ENCODE results near the gene IGSF21.
"Not testable (repeated sequence)": the region's sequence is repeated elsewhere in the genome, so short reads cannot be mapped to it uniquely, and the experiment has no call there.

IGSF21 gene

DNA sequence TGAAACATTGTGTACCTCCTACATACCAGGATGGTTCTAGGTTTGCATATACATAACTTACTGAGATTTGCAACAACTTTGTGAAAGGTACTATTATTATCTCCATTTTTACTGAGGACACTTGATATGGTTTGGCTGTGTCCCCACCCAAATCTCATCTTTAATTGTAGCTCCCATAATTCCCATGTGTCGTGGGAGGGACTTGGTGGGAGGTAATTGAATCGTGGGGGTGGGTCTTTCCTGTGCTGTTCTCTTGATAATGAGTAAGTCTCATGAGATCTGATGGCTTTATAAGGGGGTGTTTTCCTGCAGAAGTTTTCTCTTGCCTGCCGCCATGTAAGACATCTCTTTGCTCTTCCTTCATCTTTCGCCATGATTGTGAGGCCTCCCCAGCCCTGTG lies 40.1 kb downstream of the IGSF21 start:
- DNase-seq: no peak

DNA sequence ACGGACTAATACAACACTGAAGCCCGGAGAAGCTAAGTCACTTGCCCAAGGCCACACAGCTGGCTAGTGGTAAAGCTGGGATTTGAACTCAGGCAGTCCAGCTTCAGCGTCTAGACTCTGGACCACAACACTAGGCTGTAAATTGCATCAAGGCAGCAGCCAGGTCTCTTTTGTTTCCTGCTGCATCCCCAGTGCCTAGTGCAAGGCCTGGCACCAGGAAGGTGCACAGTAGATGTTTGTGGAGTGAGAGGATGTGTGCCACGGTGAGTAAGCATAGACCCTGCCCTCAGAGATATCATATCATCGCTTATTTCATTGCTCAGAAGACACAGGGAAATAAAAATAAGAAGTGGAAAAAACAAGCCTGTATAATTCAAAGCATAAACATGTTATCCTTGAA lies 40.9 kb downstream of the IGSF21 start:
- DNase-seq: no peak

DNA sequence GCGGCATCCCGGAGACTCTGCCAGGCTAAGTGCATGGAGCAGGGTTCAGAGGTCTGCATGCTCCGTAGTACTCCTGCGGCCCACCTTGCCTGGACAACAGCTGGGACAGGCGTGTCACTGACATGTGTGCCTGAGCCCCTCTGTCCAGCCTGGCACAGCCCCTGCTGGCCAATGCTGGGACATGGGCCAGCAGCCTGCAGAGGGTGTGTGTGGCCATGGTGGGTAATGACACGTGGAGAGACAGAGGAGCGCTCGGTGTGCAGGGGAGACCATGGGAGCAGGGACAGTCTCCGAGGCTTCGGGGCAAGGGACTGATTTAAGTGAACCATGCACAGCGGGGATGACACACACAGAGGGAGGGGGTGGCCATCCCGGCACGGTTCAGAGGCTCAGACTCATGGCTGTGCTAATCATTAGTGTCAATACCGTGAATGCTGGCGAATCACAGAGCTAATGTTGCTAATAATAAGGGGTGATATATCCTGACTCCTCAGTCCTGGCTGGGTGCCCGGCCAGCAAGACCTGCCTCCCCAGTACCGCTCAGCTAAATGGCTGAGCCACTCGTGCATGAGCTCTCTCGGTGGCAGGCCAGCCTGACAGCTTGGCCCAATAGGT lies 41.5 kb downstream of the IGSF21 start:
- no peak for DNase-seq

DNA sequence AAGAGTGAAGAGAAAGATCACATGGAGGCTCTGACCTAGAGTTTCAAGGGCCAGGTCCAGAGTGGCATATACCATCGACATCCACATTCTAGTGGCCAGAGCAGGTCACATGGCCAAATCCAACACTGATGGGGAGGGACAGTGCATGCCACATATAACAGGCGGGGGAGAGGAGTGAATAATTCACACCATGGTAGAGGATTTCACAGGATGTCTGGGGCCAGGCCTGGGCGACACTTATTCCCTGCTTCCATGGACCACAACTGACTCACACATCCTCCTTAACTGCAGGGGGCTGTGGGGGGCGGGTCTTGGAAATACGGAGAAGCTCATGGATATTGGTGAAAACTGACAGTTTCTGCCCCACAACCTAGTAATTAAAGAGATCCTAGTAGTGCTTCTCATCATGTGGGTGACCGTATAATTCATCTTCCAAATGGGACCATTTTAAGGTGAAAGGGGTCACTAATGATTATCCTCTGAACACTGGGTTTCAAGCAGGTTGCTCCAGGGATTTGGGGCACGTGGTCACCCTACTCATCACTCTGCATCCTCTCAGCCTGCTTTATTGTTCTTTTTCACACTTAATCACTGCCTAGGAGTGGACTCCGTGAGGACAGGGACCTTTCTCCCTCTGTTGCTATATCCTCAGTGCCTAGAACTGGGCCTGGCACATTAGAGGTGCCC lies 44.0 kb downstream of the IGSF21 start:
- DNase-seq: no peak

DNA sequence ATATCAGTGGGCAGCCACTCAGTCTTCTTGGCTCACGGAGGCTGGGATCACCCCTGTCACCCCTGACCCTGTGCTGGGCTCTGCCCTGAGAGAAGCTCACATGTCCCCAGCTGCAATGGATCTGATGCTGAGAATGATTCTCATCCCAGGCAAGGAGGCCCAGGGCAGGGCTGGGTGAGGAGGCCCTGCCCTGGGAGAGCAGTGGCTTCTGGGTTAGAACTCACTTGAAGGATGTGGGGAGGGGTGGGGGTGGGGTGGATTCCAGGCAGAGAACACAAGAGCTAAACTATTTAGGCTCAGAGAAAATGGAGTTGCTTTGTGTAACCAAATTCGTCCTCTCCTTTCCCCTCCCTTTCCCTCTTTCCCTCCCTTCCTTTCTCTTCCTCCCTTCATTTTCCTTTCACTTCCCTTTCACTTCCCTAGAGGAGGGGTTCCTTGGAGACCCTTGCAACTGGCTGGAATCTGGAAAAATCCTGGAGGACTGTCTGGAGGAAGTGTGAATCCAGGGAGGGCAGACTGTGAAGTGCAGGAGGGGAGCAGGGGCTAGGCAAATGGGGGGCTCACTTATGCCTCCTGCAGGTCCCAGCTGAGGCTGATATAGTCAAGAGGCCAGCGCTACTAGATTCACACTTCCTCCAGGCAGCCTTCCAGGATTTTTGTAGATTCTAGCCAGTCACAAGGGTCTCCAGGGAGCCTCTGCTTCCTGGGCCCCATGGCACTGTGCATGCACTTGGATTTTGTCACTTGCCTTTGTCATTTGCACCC lies 47.0 kb downstream of the IGSF21 start:
- no peak for DNase-seq

DNA sequence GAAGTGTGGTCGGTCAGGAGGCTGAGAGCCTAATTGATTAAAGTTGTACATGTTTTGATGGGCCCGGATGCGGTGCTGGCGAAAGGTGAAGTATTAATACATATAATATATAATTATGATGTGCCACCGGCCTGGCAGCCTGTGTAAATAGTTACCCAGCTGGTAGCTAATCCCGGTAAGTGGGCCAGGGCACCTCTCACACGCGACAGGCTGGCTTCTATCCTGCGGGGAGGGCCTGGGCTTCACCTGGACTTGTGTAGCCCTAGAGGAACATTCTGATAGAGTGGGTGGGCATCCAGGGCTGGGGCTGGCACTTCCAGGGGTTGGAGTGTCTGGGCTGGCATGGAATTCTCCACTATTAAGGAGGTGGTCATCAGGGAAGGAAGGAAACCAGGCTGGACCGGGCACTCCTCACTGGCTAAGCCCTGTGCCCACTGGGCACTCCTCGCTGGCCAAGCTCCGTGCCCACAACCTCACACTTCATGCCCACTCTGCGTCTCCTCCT lies 48.3 kb downstream of the IGSF21 start:
- no peak for DNase-seq

DNA sequence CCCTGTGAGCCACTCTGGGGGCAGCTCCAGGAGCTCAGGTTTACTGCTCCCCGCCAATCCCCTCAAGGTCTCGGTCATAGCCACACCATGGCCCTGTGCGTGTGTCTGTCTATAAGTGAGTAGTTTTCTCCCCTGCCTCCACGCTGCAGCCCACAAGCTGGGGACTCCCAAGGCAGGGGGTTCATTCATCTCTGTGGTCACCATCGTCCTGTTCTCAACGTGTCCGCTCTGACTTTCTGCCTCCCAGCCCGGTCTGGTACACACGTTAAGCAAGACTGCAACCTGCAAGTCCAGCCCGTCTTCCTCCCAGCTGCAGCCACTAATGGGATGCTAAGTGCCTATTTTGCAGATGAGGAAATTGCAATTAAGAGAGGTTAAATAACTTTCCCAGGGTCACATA lies 49.8 kb downstream of the IGSF21 start:
- no peak for DNase-seq

DNA sequence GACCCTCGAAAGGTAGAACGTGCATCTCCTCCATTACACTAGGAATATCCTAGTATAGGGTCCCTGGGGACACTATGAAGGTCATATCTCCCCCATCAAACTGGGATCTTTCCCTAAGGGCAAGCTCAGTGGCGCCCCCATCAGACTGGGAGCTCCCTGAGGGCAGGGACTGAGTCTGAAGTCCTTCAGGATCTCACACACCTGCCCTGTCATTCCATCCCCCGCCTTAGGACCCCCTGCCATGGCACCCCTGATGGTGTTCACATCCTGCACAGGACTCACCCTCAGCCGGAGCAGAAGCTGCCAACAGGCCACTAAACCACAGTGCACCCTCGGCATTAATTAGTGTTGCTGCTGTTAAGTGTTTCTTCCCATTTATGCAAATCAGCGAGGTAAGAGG lies 50.4 kb downstream of the IGSF21 start:
- no peak for DNase-seq

DNA sequence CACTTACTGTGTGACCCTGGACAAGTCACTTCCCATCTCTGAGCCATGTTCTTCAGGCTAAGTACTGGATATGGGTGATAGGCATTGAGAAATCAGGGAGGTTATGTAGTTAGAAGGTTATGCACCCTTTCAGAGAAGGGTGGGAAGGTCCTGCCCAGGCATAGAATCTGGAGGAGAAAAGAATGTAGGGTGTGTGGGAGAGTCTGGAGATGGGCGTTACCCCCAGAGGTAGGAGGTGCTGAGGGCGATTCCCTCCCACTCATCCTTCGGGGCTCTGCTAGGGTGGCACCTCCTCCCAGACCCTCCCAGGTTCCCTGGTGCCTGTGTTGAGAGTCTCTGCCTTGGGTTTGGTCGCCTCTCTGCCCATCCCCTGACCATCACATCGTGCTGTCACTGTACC lies 51.1 kb downstream of the IGSF21 start:
- DNase-seq: no peak

DNA sequence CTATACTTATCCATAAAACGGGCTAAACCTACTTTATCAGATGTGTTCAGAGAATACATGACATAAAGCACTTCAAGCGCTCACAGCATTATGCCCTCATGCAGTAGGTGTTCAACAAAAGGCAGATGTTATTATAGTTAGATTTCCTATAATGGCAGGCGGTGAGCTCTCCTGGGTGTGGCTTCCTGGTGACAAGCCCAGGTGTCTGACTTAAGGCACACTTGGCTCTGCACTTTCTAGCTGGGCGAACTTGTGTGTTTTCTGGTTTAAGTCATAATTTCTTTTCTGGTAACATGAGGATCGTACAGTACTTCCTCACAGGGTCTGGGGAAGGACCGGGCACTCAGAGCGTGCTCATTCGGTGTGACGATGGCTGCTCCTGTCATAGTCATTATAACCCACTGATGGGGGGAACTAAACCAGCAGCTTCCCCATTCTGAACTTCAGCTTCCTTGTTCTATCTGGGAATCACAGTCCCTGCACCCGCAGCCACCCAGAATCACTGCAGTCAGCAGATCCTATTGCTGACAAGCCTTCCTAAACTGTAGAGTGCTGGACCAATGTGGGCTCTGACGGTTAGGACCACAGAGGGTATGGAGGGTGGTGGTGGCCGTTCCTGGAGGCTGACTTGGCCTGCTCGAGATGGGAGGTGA lies 52.8 kb downstream of the IGSF21 start:
- no peak for DNase-seq

DNA sequence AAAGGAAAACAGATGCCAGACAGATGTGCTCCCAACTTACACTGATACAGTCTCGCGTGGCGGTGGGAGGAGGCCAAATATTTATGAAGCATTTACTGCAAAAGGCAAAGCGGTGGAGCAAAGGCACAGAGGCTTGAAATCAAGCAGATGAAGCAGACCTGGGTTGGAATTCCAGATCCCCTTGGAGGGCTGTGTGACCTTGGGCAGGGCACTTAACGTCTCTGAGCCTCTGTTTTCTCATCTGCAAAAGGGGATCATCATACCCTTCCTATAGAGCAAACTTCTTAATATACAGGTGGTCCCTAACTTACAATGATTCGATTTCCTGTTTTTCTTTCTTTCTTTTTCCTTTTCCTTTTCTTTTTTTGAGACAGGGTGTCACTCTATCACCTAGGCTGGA lies 54.1 kb downstream of the IGSF21 start:
- no peak for DNase-seq

DNA sequence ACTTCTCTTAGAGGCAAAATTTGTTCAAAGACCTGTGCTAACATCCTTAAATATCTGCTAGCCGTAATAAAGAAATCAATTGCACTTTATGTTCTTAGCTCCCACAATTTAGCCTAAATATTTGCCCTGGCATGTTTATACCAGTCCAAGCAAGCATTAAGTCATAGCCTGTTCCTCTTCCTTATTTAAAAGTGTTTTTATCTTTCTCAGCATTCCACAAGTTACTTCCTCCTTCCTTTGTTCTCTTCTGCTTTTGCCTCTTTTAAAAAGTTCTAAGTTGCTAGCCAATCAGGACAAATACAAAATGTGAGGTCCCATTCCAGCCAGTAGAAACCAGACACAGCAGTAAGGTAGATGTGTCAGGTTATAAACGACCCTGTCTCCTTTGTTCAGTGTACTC lies 58.0 kb downstream of the IGSF21 start:
- not testable (repeated sequence) for DNase-seq

DNA sequence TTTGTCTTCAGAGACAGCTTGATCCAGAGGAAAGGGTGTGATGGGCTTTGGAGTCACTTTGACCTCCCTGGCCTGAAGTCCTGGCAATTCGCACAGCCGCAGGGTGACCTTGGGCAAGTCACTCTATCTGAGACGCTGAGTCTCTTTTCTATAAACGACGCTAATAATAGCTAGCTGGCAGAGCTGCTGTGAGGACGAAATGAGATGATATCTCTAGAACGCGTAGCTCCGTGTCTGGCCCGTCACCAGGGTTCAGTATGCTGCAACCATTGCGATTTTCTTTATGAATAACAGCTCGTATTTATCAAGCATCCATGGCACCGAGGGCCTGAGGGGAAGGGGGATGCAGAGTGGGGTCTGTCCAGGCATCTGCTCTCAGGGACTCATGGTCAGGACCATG lies 58.7 kb downstream of the IGSF21 start:
- DNase-seq: no peak

DNA sequence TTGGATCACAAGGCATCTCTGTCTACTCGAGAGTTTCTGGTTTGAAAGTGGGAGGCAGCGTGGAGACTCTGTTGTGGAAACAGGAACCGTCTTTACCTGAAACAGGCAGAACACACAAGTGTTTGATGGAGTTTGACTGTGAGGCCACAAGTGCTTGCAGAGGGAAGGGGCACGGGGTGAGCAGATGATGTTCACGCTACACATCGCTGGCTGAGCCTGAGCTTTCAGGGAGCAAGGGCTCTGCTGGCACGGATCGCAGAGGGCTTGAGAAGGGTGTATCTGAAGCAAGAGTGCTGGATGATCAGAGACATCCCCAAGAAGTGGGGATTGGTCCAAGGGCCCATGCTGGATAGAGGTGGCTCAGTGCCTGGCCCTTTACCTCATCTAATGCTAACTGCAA lies 59.3 kb downstream of the IGSF21 start:
- DNase-seq: no peak

DNA sequence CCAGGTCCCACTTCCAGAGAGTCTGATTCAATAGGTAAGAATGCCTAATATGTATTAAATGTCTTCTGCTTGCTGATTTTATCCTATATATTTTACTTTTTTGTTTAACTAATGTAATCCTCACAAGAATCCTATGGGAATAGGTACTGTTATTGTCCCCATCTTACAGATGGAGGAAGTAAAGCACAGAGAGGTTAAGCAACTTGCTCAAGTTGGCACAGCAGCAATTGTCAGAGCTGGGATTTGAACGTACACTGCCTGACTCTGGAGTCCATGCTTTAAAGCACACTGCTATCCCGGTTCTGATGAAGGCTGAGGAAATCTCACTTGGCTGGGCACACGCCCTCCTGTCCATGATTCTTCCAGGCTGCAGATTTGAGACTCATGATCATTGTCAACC lies 62.8 kb downstream of the IGSF21 start:
- DNase-seq: no peak

DNA sequence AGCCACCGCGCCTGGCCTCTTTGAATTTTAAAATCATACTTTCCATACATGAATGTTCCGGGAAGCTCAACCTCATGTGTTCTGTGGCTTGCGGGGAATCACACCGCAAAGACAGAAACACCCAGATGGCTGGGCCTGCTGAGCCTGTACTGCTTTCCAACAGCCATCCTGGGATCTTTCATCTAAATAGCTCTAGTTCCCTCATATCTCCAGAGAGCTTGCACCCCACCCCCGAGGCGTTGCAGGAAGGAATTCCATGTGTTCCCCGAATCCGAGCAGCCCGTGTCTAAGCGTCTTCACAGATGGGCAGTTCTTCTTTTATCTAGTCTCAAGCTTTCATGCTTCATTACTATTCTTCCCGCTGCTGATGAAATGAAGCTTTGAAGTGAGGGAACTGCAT lies 66.4 kb downstream of the IGSF21 start:
- DNase-seq: no peak

DNA sequence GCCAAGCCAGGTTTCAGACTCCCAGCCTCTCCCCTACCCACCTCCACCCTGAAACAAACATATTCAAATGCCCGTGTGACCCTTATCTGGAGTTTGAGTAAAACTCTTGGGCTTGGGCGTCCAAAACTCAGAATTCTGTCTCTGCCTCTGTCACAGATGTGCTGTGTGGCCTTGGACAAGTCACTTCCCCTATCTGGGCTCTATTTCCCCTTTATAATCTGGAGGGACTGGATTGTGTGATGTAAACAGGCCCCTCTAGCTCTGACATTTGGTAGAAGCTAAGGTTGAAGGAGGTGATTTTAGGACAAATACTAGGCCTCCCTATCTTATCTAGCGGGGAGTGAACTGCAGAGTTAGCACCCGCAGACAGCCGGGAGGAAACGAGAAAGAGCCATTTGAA lies 67.5 kb downstream of the IGSF21 start:
- DNase-seq: no peak

DNA sequence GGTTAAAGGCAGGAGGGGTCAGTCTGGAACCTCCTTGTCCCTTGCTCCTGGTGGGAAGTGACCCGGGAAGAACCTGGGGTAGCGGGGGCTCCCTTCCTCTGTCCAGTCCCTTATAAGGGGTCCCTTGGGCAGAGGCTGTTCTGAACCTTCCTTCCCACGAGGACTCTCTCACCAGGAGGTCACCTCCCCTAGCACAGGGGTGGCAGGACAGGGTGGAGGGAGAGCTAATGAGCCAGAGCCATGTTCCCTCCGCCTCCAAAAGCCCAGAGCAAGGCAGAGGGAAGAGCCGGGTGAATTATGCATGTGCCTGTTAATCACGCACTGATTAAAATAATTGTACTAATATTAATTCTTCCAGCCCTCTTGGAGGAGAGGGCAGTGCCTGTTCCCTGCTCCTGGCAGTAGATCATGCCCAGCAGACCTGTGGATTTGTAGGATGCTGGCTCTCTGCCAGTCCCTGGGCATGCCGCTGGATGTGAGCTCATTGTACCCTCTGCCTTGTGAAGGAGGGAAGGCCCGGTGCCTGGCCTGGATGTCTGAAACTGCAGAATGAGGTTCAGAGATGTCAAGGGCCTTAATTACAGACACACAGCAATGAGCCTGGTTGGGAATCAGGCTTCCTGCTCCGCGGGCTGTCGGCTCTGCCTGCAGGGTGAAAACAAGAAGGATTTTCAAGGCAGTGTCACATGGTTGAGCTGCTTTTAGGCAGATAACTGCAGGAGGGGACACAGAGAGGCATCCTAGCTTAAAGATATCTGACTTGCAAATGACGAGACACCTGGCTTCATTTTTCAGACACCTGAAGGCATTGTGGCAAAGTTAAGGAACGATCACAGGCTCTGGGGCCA lies 68.2 kb downstream of the IGSF21 start:
- no peak for DNase-seq

DNA sequence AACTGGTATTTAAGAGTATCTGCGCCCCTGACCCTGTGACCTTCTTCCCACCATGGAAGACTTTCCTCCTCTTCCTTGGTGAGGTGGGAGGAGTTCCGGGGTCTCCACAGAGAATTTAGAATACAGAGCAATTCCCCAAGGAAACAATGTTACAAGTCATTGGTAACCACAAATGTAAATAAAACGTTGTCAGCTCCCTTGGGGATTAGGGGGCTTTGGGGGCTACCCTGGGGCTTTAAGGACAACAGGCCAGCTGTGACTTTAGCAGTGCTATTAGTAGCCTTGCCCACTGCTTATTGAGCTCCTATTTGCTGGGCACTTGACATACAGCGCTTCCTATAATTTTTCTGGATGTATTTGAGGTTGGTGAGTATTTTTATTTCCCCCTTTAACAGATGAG lies 69.0 kb downstream of the IGSF21 start:
- no peak for DNase-seq

DNA sequence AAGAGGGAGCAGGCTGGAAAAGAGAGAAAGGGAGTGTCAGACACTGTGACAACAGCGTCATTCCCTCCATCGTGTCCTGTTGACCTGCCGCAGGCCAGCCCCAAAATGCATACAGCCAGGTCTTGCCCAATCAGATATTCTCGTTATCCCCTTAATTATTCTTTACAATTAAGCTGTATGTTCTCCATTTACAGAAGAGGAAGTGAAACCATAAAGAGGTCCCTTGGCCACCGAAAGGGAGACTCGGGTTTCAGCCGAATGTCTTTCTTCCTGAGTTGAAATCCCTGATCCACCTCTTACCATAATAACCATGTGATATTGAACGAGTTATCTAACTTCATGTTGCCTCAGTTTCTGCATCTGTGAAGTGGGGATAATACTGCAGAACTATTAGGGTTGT lies 70.5 kb downstream of the IGSF21 start:
- DNase-seq: no peak

DNA sequence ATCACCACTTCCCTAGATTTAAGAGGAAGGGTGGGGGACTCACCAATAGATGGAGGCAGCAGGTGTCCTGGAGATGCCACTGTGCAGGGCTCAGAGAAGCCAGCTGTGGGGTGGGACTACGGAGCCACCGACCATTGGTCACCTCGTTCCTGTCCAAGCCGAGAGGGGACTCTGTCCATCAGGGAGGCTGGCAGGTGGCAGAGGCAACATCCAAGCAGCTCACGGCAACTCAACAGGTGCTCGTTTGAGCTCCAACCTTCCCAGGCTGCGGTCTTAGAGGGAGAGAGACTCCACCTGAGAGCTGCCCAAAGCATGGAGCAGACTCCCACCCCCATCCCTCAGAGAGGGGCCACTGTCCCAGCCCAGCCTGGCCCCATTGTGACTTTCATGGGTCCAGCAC lies 71.4 kb downstream of the IGSF21 start:
- no peak for DNase-seq

DNA sequence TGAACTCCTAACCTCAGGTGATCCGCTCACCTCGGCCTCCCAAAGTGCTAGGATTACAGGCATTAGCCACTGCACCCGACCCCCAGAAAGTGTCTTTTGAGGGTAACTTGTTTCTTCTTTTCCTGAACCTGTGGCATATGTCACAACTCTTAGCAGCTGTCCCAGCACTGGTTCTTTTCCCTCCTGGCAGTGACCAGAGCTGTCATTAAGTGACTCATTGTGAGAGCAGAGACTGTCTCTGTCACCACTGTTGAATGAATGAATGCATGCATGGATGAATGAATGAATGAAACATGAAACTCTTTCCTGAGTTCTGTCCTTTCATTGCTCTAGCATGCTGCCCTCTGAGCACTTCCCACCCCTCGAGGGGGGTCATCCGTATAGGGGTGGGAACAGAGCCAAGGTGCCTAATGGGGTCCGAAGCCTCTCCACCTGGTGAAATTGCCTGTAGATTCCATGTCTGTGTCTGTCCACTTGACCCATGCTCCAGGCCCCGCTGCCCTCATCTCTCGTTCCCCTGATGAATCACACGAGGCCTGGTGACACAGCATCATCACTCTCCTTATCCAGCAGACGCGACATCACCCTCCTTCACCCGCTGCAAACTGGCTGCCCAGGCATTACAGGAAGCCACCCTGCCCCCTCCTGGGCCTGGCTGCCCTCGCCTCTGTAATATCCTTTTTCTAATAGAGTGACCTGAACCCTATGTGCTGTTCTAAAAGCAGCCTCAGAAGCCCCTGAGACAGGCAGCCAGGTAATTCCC lies 75.0 kb downstream of the IGSF21 start:
- no peak for DNase-seq
